GM10248 (cell line): ENCODE measurements around the gene UBE2N.

Source experiments
- CTCF ChIA-PET: fragments of 300-600 bp; sonication (Branson Sonifier 250); formaldehyde crosslinking; extraction: SDS; loops from one replicate; lab custom pipeline; 2021; ENCODE audit warnings: antibody characterized with exemption; lab: Yijun Ruan, JAX
- POLR2A ChIA-PET: fragments of 350-650 bp; sonication (Branson Sonifier 250); formaldehyde crosslinking; extraction: SDS; loops from one replicate; lab custom pipeline; 2020; ENCODE audit warnings: antibody characterized with exemption; lab: Yijun Ruan, JAX
- DNase-seq: peaks from one replicate; pipeline ENCODE4 v3.0.0; 2012; ENCODE audit errors: extremely low spot score
- CTCF ChIP-seq: IDR thresholded peaks from 2 replicates; pipeline ENCODE4 v1.5.1; 2012; ENCODE audit warnings: mild to moderate bottlenecking, low read depth; ENCODE audit errors: extremely low read depth, missing control alignments, control extremely low read depth

The UBE2N gene

GRCh38 chr12:93408813-93409212, 32.9 kb downstream of the UBE2N start:
- DNase-seq: no peak
- ChIA-PET CTCF (interaction anchor here (4.4 kb wide), 1 partner anchor 11 kb away, joined by 33 read pairs; no protein-coding TSS in a partner anchor), POLR2A (interaction anchor here (0.6 kb wide), 1 partner anchor 14 kb away, joined by 3 read pairs; no protein-coding TSS in a partner anchor)
- TF ChIP-seq CTCF: no peak

- ChIA-PET POLR2A (no interaction called here), CTCF (interaction anchor here (0.6 to 4.4 kb wide), 3 partner anchors 12 to 453 kb away, joined by 3 to 33 read pairs (median 5); no protein-coding TSS in a partner anchor)
- DNase-seq: no peak
- no peak for TF ChIP-seq CTCF
Measured at GRCh38 chr12:93407963-93408283, 33.8 kb downstream of the UBE2N start.

DNA sequence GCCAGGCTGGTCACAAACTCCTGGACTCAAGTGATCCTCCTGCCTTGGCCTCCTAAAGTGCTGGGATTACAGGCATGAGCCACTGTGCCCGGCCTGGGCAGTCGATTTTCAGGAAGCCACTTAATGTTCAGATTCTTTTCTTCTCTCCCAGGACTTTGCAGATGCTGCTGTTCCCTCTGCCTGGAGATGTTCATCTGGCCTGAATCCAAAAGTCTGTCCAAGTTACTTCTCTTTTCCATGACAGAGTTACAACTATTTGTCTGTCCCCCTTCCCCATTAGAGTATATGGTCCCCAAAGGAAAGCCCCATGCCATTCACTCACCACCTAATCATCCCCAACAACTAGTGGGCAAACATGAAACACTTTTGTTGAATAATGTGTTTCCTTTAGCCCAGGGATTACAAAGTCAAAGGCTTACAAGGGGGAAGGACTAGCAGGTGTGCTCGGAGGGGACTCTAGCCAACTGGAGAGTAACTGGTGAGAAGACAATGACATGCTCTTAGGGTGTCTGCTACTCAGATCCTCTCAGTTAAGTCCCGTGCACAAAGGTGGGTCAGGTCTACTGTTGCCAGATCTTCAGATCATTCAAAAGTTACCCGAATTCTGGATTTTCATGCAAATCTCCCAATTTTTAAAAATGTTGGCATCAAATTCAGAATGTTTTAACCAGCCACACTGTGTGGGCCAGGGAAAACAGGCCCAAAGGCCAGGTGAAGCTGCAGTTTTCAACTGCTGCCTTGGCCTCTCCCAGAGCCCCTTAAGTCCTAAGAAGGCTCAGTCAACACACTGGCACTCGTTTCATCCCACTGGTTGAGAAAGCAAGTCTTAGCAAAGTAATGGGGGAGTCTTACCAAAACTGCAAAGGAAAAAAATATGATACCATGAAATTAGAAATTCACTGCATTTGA, 34.4 kb downstream of the UBE2N start:
- no peak for TF ChIP-seq CTCF
- POLR2A ChIA-PET: no interaction called here
- CTCF ChIA-PET: interaction anchor here (2.1 to 4.4 kb wide), 2 partner anchors 12 to 420 kb away, joined by 5 to 33 read pairs; no protein-coding TSS in a partner anchor
- DNase-seq: no peak

DNA sequence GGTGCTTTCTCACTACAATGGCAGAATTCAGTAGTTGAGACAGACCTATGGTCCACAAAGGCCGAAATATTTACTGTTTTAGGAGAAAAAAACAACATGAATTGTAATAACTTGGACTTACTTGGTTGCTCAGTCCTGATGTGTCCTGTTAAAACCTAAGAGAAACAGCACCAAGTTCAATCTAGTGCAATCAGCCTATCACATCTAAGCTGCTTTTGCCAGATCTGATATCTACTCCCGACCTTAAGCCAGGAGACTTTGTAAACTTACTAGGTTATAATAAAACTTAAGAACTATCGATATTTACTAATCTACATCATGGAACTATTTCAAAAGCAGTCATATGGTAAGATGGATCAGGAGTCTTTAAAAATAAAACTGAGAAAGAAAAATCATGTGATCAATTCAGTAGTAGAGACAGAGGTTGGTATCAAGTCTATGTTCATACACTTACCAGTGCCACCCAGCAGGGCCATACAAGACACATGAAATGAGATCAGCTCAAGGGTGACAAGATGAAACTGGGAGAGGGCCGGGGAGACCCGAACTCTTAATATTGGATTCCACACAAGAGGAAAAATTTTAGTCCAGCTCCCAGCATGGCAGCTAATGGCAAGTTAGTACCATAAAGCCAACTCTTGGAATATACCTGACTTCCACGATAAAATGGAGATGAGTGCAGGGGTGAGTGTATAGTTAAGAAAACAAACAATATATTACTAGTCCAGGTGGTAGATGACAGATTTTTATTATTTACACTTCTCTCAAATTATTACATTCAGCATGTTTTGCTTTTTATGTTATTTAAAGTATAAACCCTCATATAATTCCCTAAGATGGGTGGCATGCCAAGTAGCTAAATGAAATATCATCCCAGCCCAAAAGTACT, 36.5 kb downstream of the UBE2N start:
- no peak for DNase-seq
- CTCF ChIA-PET: interaction anchor here (0.6 to 1.1 kb wide), 3 partner anchors 14 to 31 kb away, joined by 3 to 8 read pairs (median 3); no protein-coding TSS in a partner anchor
- POLR2A ChIA-PET: interaction anchor here (1.0 to 1.1 kb wide), 2 partner anchors 10 to 14 kb away, joined by 3 read pairs; no protein-coding TSS in a partner anchor
- TF ChIP-seq CTCF: no peak

- CTCF ChIA-PET: interaction anchor here (0.9 to 2.0 kb wide), 3 partner anchors 9 to 422 kb away, joined by 3 to 5 read pairs (median 4); no protein-coding TSS in a partner anchor
- no peak for DNase-seq
- no peak for TF ChIP-seq CTCF
- POLR2A ChIA-PET: no interaction called here
Measured at GRCh38 chr12:93403988-93404803, 37.6 kb downstream of the UBE2N start.
